ENCODE measurements around the gene ZSCAN22. TPM values are rescaled to one million over a fixed set of nuclear protein-coding genes. Genes with fewer than 3 reads are reported as not detected.
A peak's percentile ranks its signal among the peaks of the same experiment; 100 is the strongest.

ZSCAN22 gene
- total and polyA plus RNA-seq, 2 of the 4 experiments (the other 2 are of a cell fraction) = 2.2 to 2.5 TPM

- no TSS peak for BruUV-seq (replicated peaks)
- Histone ChIP-seq H3K4me2 (ENCODE audit: low read depth, low read length) (no peak overlapping the region), H3K9ac (ENCODE audit: low read depth, low read length) (no peak overlapping the region), H3K4me3 (ENCODE audit: insufficient read depth, low read depth, low read length) (no peak overlapping the region), H2BK20ac (ENCODE audit: low read depth, low read length) (no peak overlapping the region), H4K5ac (ENCODE audit: low read depth, low read length) (no peak overlapping the region), H3K23ac (ENCODE audit: low read depth, low read length) (no peak overlapping the region), H2BK5ac (ENCODE audit: low read depth, low read length, poor library complexity, severe bottlenecking) (no peak overlapping the region), H3K9me3 (ENCODE audit: control insufficient read depth, insufficient read depth, low read length) (no peaks in the 10 kb centered on the region), H3K36me3 (ENCODE audit: control insufficient read depth, insufficient read depth, low read length) (peaks cover 11% of the 10 kb centered on the region; the same call in 1 of the 2 replicates), H2AK5ac (ENCODE audit: low read depth, low read length) (no peak overlapping the region), H3K18ac (ENCODE audit: low read depth, low read length) (no peak overlapping the region), H4K91ac (ENCODE audit: insufficient read depth, low read depth, low read length) (no peak overlapping the region), H3K56ac (ENCODE audit: extremely low read depth, insufficient read depth, low read length) (no peak overlapping the region), H3K27me3 (ENCODE audit: control insufficient read depth, insufficient read depth, low read length) (peaks cover 8% of the 10 kb centered on the region), H3K14ac (replicated peaks; ENCODE audit: low read depth, low read length) (no peak overlapping the region), H3K27ac (ENCODE audit: insufficient read depth, low read length) (no peak overlapping the region), H3K4me1 (ENCODE audit: control insufficient read depth, insufficient read depth, low read length) (peaks cover 11% of the 10 kb centered on the region), H2AFZ (replicated peaks; ENCODE audit: low read length, poor library complexity) (no peak overlapping the region), H3K79me1 (ENCODE audit: low read depth in 1 of 2, low read length in 2 of 2) (peaks cover 5 to 35% of the 10 kb centered on the region in 2 experiments), H2BK120ac (ENCODE audit: low read depth, low read length) (no peak overlapping the region), H2BK15ac (ENCODE audit: low read depth, low read length) (no peak overlapping the region), H3K4ac (ENCODE audit: low read depth, low read length) (no peak overlapping the region), H4K8ac (ENCODE audit: low read depth in 2 of 2, low read length in 2 of 2) (no peak overlapping the region), H4K20me1 (ENCODE audit: insufficient read depth, low read length) (peaks cover 8% of the 10 kb centered on the region), H2AK9ac (replicated peaks; ENCODE audit: low read depth, low read length, poor library complexity) (peak overlapping the region; percentile 28), H3K9me1 (ENCODE audit: insufficient read depth, low read length) (peaks cover 4% of the 10 kb centered on the region; the same call in 1 of the 2 replicates)
- no peak for TF ChIP-seq CTCF (conservative IDR thresholded peaks at IDR 0.05; ENCODE audit: low read depth, low read length)
- TF ChIP-seq POLR2A (IDR thresholded peaks at IDR 0.05; ENCODE audit: low read depth, low read length) = no peak
- TF ChIP-seq MAZ (IDR thresholded peaks at IDR 0.05; ENCODE audit: borderline replicate concordance, low read depth, low read length) = no peak
- TF ChIP-seq MXI1 (IDR thresholded peaks at IDR 0.05; ENCODE audit: borderline replicate concordance, low read depth, low read length) = no peak
- no peak for TF ChIP-seq ELK1 (IDR thresholded peaks at IDR 0.05; ENCODE audit: borderline replicate concordance, low read depth, low read length)
- in situ Hi-C loops (cut with MboI; ENCODE audit: low sequenced_read_pairs) (no loop called here), intact Hi-C loops (cut with micrococcal nuclease) (no loop called here), dilution Hi-C loops (cut with HindIII; ENCODE audit: low sequenced_read_pairs, unreplicated experiment) (no loop called here)
- WGBS, 2 experiments (ENCODE audit: extremely low coverage in 2 of 2, insufficient read length in 1 of 2) = 88% methylated on average over 8 of the region's 23 CpGs; no CpG with 5 or more reads in 1 of the 2 experiments
- no peak for ATAC-seq (ENCODE audit: low read depth)
- no peak for DNase-seq
- POLR2A ChIA-PET (ENCODE audit: unreplicated experiment) = no interaction called here
- CTCF ChIA-PET = no interaction called here
Measured at GRCh38 chr19:58351990-58352755, 25.4 kb downstream of the ZSCAN22 start.
